ENCODE results near the gene CCNB1IP1. TPM values are rescaled to one million over a fixed set of nuclear protein-coding genes. Genes with fewer than 3 reads are reported as not detected.
"Not testable (repeated sequence)": the region's sequence is repeated elsewhere in the genome, so short reads cannot be mapped to it uniquely, and the experiment has no call there.

The CCNB1IP1 gene
- total RNA-seq, 2 experiments from 2014 or later, result 70.5 to 73.1 TPM

DNA sequence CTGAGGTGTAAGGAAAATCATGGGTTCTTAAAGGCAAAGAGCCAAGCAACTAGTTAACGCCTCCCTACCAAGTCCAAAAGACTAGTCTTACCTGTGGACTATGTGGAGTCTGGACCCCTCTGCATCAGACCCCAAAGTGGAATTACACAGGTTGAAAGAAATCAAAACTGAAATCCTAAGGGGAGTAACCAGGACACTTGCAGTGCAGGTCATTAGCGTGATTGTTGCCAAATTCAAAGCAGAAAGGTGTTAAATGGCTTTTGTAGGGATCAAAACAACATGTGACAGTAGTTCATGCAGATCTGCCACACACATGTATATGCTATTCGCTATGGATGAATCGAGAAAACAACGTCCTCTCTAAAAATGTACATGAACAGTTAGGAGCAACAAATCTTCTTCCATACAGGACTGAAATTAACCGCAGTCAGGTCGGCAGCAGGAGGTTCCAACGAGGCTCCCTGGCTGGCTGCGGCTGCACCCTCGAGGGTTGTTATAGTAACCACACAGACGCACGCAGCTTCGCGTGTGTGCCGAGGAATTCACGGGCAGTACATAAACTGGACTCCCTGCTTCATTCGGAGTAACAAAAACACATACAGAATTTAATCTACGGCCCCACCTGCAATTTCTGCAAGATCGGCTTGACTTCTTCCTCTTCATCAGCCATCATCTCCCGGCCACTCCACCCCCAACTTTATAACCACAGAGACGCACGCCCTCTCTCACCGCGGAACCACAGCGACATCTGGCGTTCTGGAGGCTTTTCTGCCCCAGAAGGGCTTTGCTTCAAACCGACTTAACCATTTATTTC, 27.6 kb downstream of the CCNB1IP1 start, which contains the start of gene TTC5:
Gene TTC5 (minus strand): TSS at position 687 of the 814 bp plus-strand sequence. CDS start 14 bp downstream, at position 673.
- H3K36me3 Mint-ChIP-seq, result peaks cover 4% of the 10 kb centered on the region
- peaks cover 20% of the 10 kb centered on the region for H3K4me1 Mint-ChIP-seq
- H3K4me3 Mint-ChIP-seq, result peak within 1 kb of the TSS; percentile 85
- DNase-seq, result peak; percentile 85
- no peaks in the 10 kb centered on the region for H3K9me3 Mint-ChIP-seq
- H3K27ac Mint-ChIP-seq, result peak within 1 kb of the TSS; percentile 78
- H3K27me3 Mint-ChIP-seq, result no peaks in the 10 kb centered on the region

GRCh38 chr14:20302042-20302755, 30.9 kb downstream of the CCNB1IP1 start:
- Mint-ChIP-seq H3K27ac (peak overlapping the region; percentile 22), H3K4me3 (no peak overlapping the region), H3K9me3 (no peaks in the 10 kb centered on the region), H3K36me3 (peaks cover 11% of the 10 kb centered on the region), H3K27me3 (no peaks in the 10 kb centered on the region), H3K4me1 (peaks cover 20% of the 10 kb centered on the region)
- no peak for DNase-seq

GRCh38 chr14:20295067-20295466, 38.0 kb downstream of the CCNB1IP1 start:
- no peaks in the 10 kb centered on the region for H3K27me3 Mint-ChIP-seq
- H3K4me3 Mint-ChIP-seq, result no peak overlapping the region
- peaks cover 15% of the 10 kb centered on the region for H3K36me3 Mint-ChIP-seq
- H3K27ac Mint-ChIP-seq, result peak overlapping the region; percentile 34
- peaks cover 10% of the 10 kb centered on the region for H3K4me1 Mint-ChIP-seq
- no peaks in the 10 kb centered on the region for H3K9me3 Mint-ChIP-seq
- DNase-seq, result peak; percentile 10

- peaks cover 15% of the 10 kb centered on the region for H3K36me3 Mint-ChIP-seq
- no peak overlapping the region for H3K4me3 Mint-ChIP-seq
- peak overlapping the region; percentile 34 for H3K27ac Mint-ChIP-seq
- peaks cover 10% of the 10 kb centered on the region for H3K4me1 Mint-ChIP-seq
- no peak for DNase-seq
- H3K9me3 Mint-ChIP-seq, result no peaks in the 10 kb centered on the region
- no peaks in the 10 kb centered on the region for H3K27me3 Mint-ChIP-seq
Measured at GRCh38 chr14:20294636-20295035, 38.4 kb downstream of the CCNB1IP1 start.

- H3K36me3 Mint-ChIP-seq, result peaks cover 72% of the 10 kb centered on the region
- H3K9me3 Mint-ChIP-seq, result peaks cover 19% of the 10 kb centered on the region
- H3K27ac Mint-ChIP-seq, H3K4me3 Mint-ChIP-seq, H3K27me3 Mint-ChIP-seq, DNase-seq: not testable (repeated sequence)
- peaks cover 17% of the 10 kb centered on the region for H3K4me1 Mint-ChIP-seq
Measured at GRCh38 chr14:20281998-20282397, 51.1 kb downstream of the CCNB1IP1 start.

DNA sequence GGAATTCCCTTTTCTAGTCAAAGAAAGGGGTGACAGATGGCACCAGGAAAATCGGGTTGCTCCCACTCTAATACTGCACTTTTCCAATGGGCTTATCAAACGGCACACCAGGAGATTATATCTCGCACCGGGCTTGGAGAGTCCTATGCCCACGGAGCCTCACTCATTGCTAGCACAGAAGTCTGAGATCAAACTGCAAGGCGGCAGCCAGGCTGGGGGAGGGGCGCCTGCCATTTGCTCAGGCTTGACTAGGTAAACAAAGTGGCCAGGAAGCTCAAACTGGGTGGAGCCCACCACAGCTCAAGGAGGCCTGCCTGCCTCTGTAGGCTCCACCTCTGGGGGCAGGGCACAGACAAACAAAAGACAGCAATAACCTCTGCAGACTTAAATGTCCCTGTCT, 52.8 kb downstream of the CCNB1IP1 start:
- not testable (repeated sequence) for H3K4me3 Mint-ChIP-seq, H3K27ac Mint-ChIP-seq, DNase-seq, H3K27me3 Mint-ChIP-seq
- Mint-ChIP-seq H3K4me1 (peaks cover 17% of the 10 kb centered on the region), H3K36me3 (peaks cover 70% of the 10 kb centered on the region), H3K9me3 (peaks cover 20% of the 10 kb centered on the region)

- H3K9me3 Mint-ChIP-seq, result peaks cover 30% of the 10 kb centered on the region
- no peak overlapping the region for H3K27ac Mint-ChIP-seq
- peaks cover 72% of the 10 kb centered on the region for H3K36me3 Mint-ChIP-seq
- no peaks in the 10 kb centered on the region for H3K27me3 Mint-ChIP-seq
- no peak overlapping the region for H3K4me3 Mint-ChIP-seq
- peaks cover 17% of the 10 kb centered on the region for H3K4me1 Mint-ChIP-seq
- no peak for DNase-seq
Measured at GRCh38 chr14:20278414-20278813, 54.7 kb downstream of the CCNB1IP1 start.

DNA sequence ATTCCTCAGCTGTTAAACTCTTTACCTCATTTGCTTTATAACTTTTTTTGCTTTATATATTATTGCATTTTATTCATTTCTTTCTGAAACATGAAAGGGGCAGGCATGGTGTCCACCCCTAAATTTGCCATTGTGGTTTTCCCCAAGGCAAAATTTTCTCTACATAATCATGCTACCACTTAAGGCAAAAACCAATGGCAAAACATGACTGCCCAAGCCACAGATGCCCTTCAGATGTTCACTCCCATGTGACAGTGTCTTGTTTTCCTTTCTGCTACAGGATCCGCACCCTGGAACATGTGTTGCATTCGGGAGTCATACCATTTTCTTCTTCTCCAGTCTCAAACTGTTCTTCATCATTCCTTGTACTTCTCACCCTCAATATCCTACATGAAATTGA, 55.7 kb downstream of the CCNB1IP1 start:
- Mint-ChIP-seq H3K36me3 (peaks cover 71% of the 10 kb centered on the region), H3K4me3 (no peak overlapping the region), H3K4me1 (peaks cover 17% of the 10 kb centered on the region), H3K27me3 (no peaks in the 10 kb centered on the region), H3K9me3 (peaks cover 30% of the 10 kb centered on the region), H3K27ac (no peak overlapping the region)
- DNase-seq, result no peak

DNA sequence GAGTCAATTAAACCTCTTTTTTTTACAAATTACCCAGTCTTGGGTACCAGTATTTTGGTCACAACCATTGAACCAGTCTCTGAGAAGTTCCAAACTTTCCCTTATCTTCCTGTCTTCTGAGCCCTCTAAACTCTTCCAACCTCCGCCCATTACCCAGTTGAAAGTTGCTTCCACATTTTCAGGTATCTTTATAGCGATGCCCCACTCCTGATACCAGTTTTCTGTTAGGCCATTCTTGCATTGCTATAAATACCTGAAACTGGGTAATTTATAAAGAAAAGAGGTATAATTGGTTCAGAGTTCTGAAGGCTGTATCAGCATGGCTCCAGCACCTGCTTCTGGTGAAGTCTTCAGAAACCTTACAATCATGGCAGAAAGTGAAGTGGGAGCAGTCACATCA, 59.0 kb downstream of the CCNB1IP1 start:
- Mint-ChIP-seq H3K4me1 (peaks cover 8% of the 10 kb centered on the region), H3K36me3 (peaks cover 52% of the 10 kb centered on the region), H3K4me3 (no peak overlapping the region), H3K27me3 (no peaks in the 10 kb centered on the region), H3K27ac (no peak overlapping the region), H3K9me3 (peaks cover 33% of the 10 kb centered on the region)
- no peak for DNase-seq

- H3K4me1 Mint-ChIP-seq, H3K4me3 Mint-ChIP-seq, DNase-seq, H3K27me3 Mint-ChIP-seq, H3K9me3 Mint-ChIP-seq, H3K27ac Mint-ChIP-seq, H3K36me3 Mint-ChIP-seq: not testable (repeated sequence)
Measured at GRCh38 chr14:20264361-20264760, 68.7 kb downstream of the CCNB1IP1 start.

DNA sequence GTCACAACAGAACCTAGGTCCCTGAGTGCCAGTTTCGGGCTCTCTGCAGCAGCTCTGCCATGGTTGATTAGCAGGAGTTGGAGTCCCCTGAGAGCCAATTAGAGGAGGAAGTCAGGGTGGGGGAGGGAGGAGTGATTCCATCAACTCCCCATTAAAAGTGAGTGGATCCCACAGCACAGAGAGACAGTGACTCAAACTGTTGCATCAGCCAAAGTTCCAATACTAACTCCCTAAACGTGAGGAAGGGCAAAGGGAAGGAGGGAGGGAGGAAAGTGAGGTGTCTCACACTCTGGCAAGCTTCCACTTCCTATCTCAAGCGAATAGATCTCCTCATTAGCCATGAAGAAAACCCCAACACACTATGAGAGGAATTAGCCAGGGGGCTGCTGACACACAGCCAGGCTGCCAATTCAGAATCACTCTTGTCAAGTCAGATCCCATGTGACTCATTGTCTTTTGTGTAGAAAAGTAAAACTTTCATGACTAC, 70.4 kb downstream of the CCNB1IP1 start:
- H3K36me3 Mint-ChIP-seq, result peaks cover 7% of the 10 kb centered on the region
- no peak overlapping the region for H3K27ac Mint-ChIP-seq
- no peaks in the 10 kb centered on the region for H3K4me1 Mint-ChIP-seq
- no peaks in the 10 kb centered on the region for H3K27me3 Mint-ChIP-seq
- DNase-seq, result no peak
- no peak overlapping the region for H3K4me3 Mint-ChIP-seq
- H3K9me3 Mint-ChIP-seq, result no peaks in the 10 kb centered on the region

Other genes starting within 250 kb of the CCNB1IP1 start
- gene OR4K17, start 222.5 kb downstream of the CCNB1IP1 start, total RNA-seq, result not detected
- not detected for gene OR4N5, start 194.5 kb downstream of the CCNB1IP1 start, total RNA-seq
- not detected for gene OR11G2, start 142.4 kb downstream of the CCNB1IP1 start, total RNA-seq
- gene OR11H6, start 109.6 kb downstream of the CCNB1IP1 start, total RNA-seq, result not detected
- gene OR11H7, start 104.3 kb downstream of the CCNB1IP1 start, total RNA-seq, result not detected
- gene OR11H4, start 94.0 kb downstream of the CCNB1IP1 start, total RNA-seq, result not detected
- 10 to 100 TPM; 27.5 to 27.7 TPM for gene TTC5, start 27.3 kb downstream of the CCNB1IP1 start, total RNA-seq
- 10 to 100 TPM; 42.9 to 46.5 TPM for gene PARP2, start 10.4 kb upstream of the CCNB1IP1 start, total RNA-seq
- 10 to 100 TPM; 21.6 to 22.1 TPM for gene TEP1, start 80.2 kb upstream of the CCNB1IP1 start, total RNA-seq
- gene KLHL33, start 102.9 kb upstream of the CCNB1IP1 start, total RNA-seq, result under 1 TPM; 0.50 to 0.68 TPM
- gene OSGEP, start 121.5 kb upstream of the CCNB1IP1 start, total RNA-seq, result 10 to 100 TPM; 59.0 to 59.2 TPM
- gene APEX1, start 121.9 kb upstream of the CCNB1IP1 start, total RNA-seq, result 100 to 1,000 TPM; 253 to 277 TPM
- 10 to 100 TPM; 27.6 to 28.7 TPM for gene PIP4P1, start 128.2 kb upstream of the CCNB1IP1 start, total RNA-seq
- 100 to 1,000 TPM; 227 to 230 TPM for gene PNP, start 136.1 kb upstream of the CCNB1IP1 start, total RNA-seq
- under 1 TPM; 0.24 to 0.25 TPM for gene RNASE10, start 172.3 kb upstream of the CCNB1IP1 start, total RNA-seq
- not detected for gene RNASE9, start 227.8 kb upstream of the CCNB1IP1 start, total RNA-seq

Measured in activated naive CD8-positive, alpha-beta T cell treated with anti-CD3 and anti-CD28 coated beads for 36 hours (primary cell).